NCI-H1694 treated with DMSO at 0.1 percent for 48 hours (cell line): ENCODE data around the gene PALLD.
"Not testable (repeated sequence)": the region's sequence is repeated elsewhere in the genome, so short reads cannot be mapped to it uniquely, and the experiment has no call there.

ENCODE experiments used
- DNase-seq: peaks from one replicate; lab custom pipeline; 2025; lab: John Stamatoyannopoulos, UW

Gene PALLD

GRCh38 chr4:168796362-168797106, 299.7 kb downstream of the PALLD start:
- no peak for DNase-seq

GRCh38 chr4:168797194-168797593, 300.3 kb downstream of the PALLD start:
- DNase-seq, result no peak

GRCh38 chr4:168797738-168798375, 301.0 kb downstream of the PALLD start:
- no peak for DNase-seq

- no peak for DNase-seq
Observed at GRCh38 chr4:168800926-168801325, 304.1 kb downstream of the PALLD start.

GRCh38 chr4:168802222-168802621, 305.4 kb downstream of the PALLD start:
- no peak for DNase-seq

- DNase-seq, result not testable (repeated sequence)
Observed at GRCh38 chr4:168803052-168803451, 306.2 kb downstream of the PALLD start.

GRCh38 chr4:168803732-168804131, 306.9 kb downstream of the PALLD start:
- no peak for DNase-seq

GRCh38 chr4:168804146-168804545, 307.3 kb downstream of the PALLD start:
- no peak for DNase-seq

GRCh38 chr4:168805341-168805740, 308.5 kb downstream of the PALLD start:
- no peak for DNase-seq

GRCh38 chr4:168806247-168806646, 309.4 kb downstream of the PALLD start:
- DNase-seq, result not testable (repeated sequence)

GRCh38 chr4:168811207-168811606, 314.4 kb downstream of the PALLD start:
- DNase-seq, result no peak

GRCh38 chr4:168811786-168812651, 315.2 kb downstream of the PALLD start:
- DNase-seq, result no peak

- no peak for DNase-seq
Observed at GRCh38 chr4:168812806-168813205, 316.0 kb downstream of the PALLD start.

- DNase-seq, result no peak
Observed at GRCh38 chr4:168813890-168814289, 317.0 kb downstream of the PALLD start.

GRCh38 chr4:168815379-168816345, 318.8 kb downstream of the PALLD start:
- DNase-seq, result no peak

- DNase-seq, result no peak
Observed at GRCh38 chr4:168817370-168817769, 320.5 kb downstream of the PALLD start.

GRCh38 chr4:168822481-168822880, 325.6 kb downstream of the PALLD start:
- DNase-seq, result no peak

GRCh38 chr4:168825975-168826374, 329.1 kb downstream of the PALLD start:
- no peak for DNase-seq

- no peak for DNase-seq
Observed at GRCh38 chr4:168826620-168827019, 329.8 kb downstream of the PALLD start.

- no peak for DNase-seq
Observed at GRCh38 chr4:168830777-168831512, 334.1 kb downstream of the PALLD start.

- DNase-seq, result no peak
Observed at GRCh38 chr4:168831585-168831918, 334.7 kb downstream of the PALLD start.
